GM18505 (cell line): ENCODE results near the gene CT45A1.
"Not testable (repeated sequence)": the region's sequence is repeated elsewhere in the genome, so short reads cannot be mapped to it uniquely, and the experiment has no call there.

ENCODE experiments used
- ATAC-seq: cut with Tn5 transposase; IDR thresholded peaks from one replicate; pipeline ENCODE4 v1.9.1; 2021; ENCODE audit not compliant: unreplicated experiment
- POLR2A ChIP-seq: IDR thresholded peaks from 4 replicates; pipeline ENCODE4 v1.6.1; 2011; ENCODE audit warnings: borderline replicate concordance; ENCODE audit not compliant: insufficient read depth, insufficient read length; ENCODE audit errors: extremely low read depth

Gene CT45A1

GRCh38 chrX:135713183-135713689 lies at the start of gene CT45A1:
CT45A1 (plus strand) TSS chrX:135713639; CDS start chrX:135718941, 5,302 bp downstream.
- ATAC-seq, result not testable (repeated sequence)

- not testable (repeated sequence) for ATAC-seq
These were observed 40.5 kb upstream of the CT45A1 start for GRCh38 chrX:135672979-135673378.

- no peak for ATAC-seq
- TF ChIP-seq POLR2A, result no peak
These were observed 25.3 kb upstream of the CT45A1 start for GRCh38 chrX:135688137-135688536.

GRCh38 chrX:135695471-135695870 lies 18.0 kb upstream of the CT45A1 start:
- TF ChIP-seq POLR2A, result no peak

GRCh38 chrX:135697601-135698000 lies 15.8 kb upstream of the CT45A1 start:
- ATAC-seq, result no peak
- TF ChIP-seq POLR2A, result no peak

More at GRCh38 chrX:135695471-135695870, 18.0 kb upstream of the CT45A1 start:
- ATAC-seq, result no peak

- ATAC-seq, result no peak
- TF ChIP-seq POLR2A, result no peak
These were observed 14.5 kb upstream of the CT45A1 start for GRCh38 chrX:135698924-135699323.

GRCh38 chrX:135707880-135708279 lies 5.6 kb upstream of the CT45A1 start:
- no peak for TF ChIP-seq POLR2A
- ATAC-seq, result no peak

GRCh38 chrX:135713795-135714194 lies 356 bp downstream of the CT45A1 start:
- no peak for TF ChIP-seq POLR2A
- no peak for ATAC-seq

GRCh38 chrX:135734666-135735065 lies 21.2 kb downstream of the CT45A1 start:
- ATAC-seq, result not testable (repeated sequence)

GRCh38 chrX:135737366-135738071 lies 24.1 kb downstream of the CT45A1 start:
- TF ChIP-seq POLR2A, result no peak
- peak; percentile 57 for ATAC-seq

- TF ChIP-seq POLR2A, result no peak
- ATAC-seq, result no peak
These were observed 27.3 kb downstream of the CT45A1 start for GRCh38 chrX:135740681-135741149.

GRCh38 chrX:135741192-135741715 lies 27.8 kb downstream of the CT45A1 start:
- ATAC-seq, result no peak
- TF ChIP-seq POLR2A, result no peak

- not testable (repeated sequence) for ATAC-seq
These were observed 31.3 kb downstream of the CT45A1 start for GRCh38 chrX:135744739-135745138.

GRCh38 chrX:135768091-135768490 lies 54.7 kb downstream of the CT45A1 start, which contains the start of gene CT45A3:
CT45A3 (minus strand) TSS chrX:135768191; CDS start chrX:135764444, 3,747 bp downstream.
- ATAC-seq, result not testable (repeated sequence)
